ENCODE results near the gene PDE1A.
A peak's percentile ranks its signal among the peaks of the same experiment; 100 is the strongest.

- TF ChIP-seq BHLHE40 (IDR thresholded peaks at IDR 0.05; ENCODE audit: low read depth, low read length) (no peak), CTCF (conservative IDR thresholded peaks at IDR 0.05; ENCODE audit: low read depth, low read length) (no peak), POLR2A (IDR thresholded peaks at IDR 0.05; ENCODE audit: low read depth, low read length) (no peak), RAD21 (IDR thresholded peaks at IDR 0.05; ENCODE audit: low read length) (no peak), CHD1 (IDR thresholded peaks at IDR 0.05; ENCODE audit: low read depth, low read length) (no peak), RCOR1 (IDR thresholded peaks at IDR 0.05; ENCODE audit: insufficient replicate concordance, low read length) (no peak), CEBPB (IDR thresholded peaks at IDR 0.05; ENCODE audit: low read depth, low read length) (peak; percentile 53; the same call in 1 of the 2 replicates)
Measured at GRCh38 chr2:182368446-182368845, 58.4 kb downstream of the PDE1A start.
